DOHH2 (cell line): ENCODE measurements around the gene CREB3L2.

Experiments used
- CTCF ChIP-seq: fragments of 200-600 bp; sonication (generic); IDR thresholded peaks from one replicate; pipeline ENCODE4 v1.5.1; 2014; ENCODE audit warnings: antibody characterized with exemption, mild to moderate bottlenecking, low read depth, low read length; ENCODE audit not compliant: poor library complexity, severe bottlenecking
- EZH2phosphoT487 ChIP-seq: fragments of 200-600 bp; sonication (generic); IDR thresholded peaks from 2 replicates; pipeline ENCODE4 v1.6.1; 2017; ENCODE audit warnings: borderline replicate concordance, mild to moderate bottlenecking, antibody characterized with exemption, low read length, moderate library complexity, mixed read lengths

- TF ChIP-seq CTCF (no peak), EZH2phosphoT487 (no peak)
These were observed 14.3 kb downstream of the CREB3L2 start for GRCh38 chr7:137987563-137987962.
